ENCODE measurements around the gene SLIT1.

The SLIT1 gene

GRCh38 chr10:97100657-97101056, 85.1 kb downstream of the SLIT1 start:
- no peak for DNase-seq
- Histone ChIP-seq H3K4me1 (ENCODE audit: control insufficient read depth, insufficient read depth, low read depth, low read length) (no peaks in the 10 kb centered on the region), H3K18ac (ENCODE audit: low read depth in 1 of 2, low read length in 2 of 2) (no peak overlapping the region), H3K36me3 (ENCODE audit: control insufficient read depth in 1 of 2, insufficient read depth in 2 of 2, low read depth in 1 of 2, low read length in 2 of 2) (no peaks in the 10 kb centered on the region), H3K23ac (ENCODE audit: low read length in 2 of 2) (no peak overlapping the region), H3K9me3 (ENCODE audit: control insufficient read depth, low read length) (no peaks in the 10 kb centered on the region), H4K8ac (ENCODE audit: low read length) (no peak overlapping the region), H2AK5ac (ENCODE audit: low read length, severe bottlenecking) (no peak overlapping the region), H3K4me3 (ENCODE audit: insufficient read depth in 1 of 2, low read depth in 1 of 2, low read length in 2 of 2) (no peak overlapping the region), H2BK5ac (ENCODE audit: low read depth, low read length, poor library complexity, severe bottlenecking) (no peak overlapping the region), H2AFZ (ENCODE audit: low read depth, low read length) (no peak overlapping the region), H3K4me2 (ENCODE audit: low read length, poor library complexity, severe bottlenecking) (no peak overlapping the region), H4K91ac (ENCODE audit: low read length) (no peak overlapping the region), H3K14ac (ENCODE audit: low read length in 2 of 2) (no peak overlapping the region), H3K9ac (ENCODE audit: low read length) (no peak overlapping the region), H2BK12ac (ENCODE audit: low read length in 2 of 2) (no peak overlapping the region), H3K27me3 (ENCODE audit: control insufficient read depth in 1 of 2, insufficient read depth in 1 of 2, low read length in 2 of 2) (peaks cover 70 to 75% of the 10 kb centered on the region in 2 experiments), H2BK15ac (ENCODE audit: low read depth, poor library complexity, severe bottlenecking) (no peak overlapping the region), H3K27ac (ENCODE audit: low read length, poor library complexity, severe bottlenecking) (no peak overlapping the region), H3K4ac (ENCODE audit: low read depth in 1 of 2, low read length in 2 of 2) (no peak overlapping the region), H2BK120ac (ENCODE audit: low read depth, low read length) (no peak overlapping the region), H3K79me1 (replicated peaks; ENCODE audit: low read length, poor library complexity, severe bottlenecking) (no peaks in the 10 kb centered on the region)
- 81% methylated on average over 9 of the region's 9 CpGs for WGBS

- WGBS = 79% methylated on average over 4 of the region's 5 CpGs
These were observed 85.9 kb downstream of the SLIT1 start for GRCh38 chr10:97099868-97100267.

GRCh38 chr10:97099089-97099488, 86.7 kb downstream of the SLIT1 start:
- H3K14ac ChIP-seq (ENCODE audit: low read length in 2 of 2) = no peak overlapping the region
- no peaks in the 10 kb centered on the region for H3K36me3 ChIP-seq (ENCODE audit: control insufficient read depth in 1 of 2, insufficient read depth in 2 of 2, low read depth in 1 of 2, low read length in 2 of 2)
- no peak overlapping the region for H3K4me2 ChIP-seq (ENCODE audit: low read length, poor library complexity, severe bottlenecking)
- no peak overlapping the region for H3K23ac ChIP-seq (ENCODE audit: low read length in 2 of 2)
- no peaks in the 10 kb centered on the region for H3K4me1 ChIP-seq (ENCODE audit: control insufficient read depth, insufficient read depth, low read depth, low read length)
- no peak overlapping the region for H2BK12ac ChIP-seq (ENCODE audit: low read length in 2 of 2)
- no peak overlapping the region for H2BK15ac ChIP-seq (ENCODE audit: low read depth, poor library complexity, severe bottlenecking)
- WGBS = 81% methylated on average over 8 of the region's 8 CpGs
- no peak overlapping the region for H2AFZ ChIP-seq (ENCODE audit: low read depth, low read length)
- DNase-seq = no peak
- H2AK5ac ChIP-seq (ENCODE audit: low read length, severe bottlenecking) = no peak overlapping the region
- no peak overlapping the region for H3K4me3 ChIP-seq (ENCODE audit: insufficient read depth in 1 of 2, low read depth in 1 of 2, low read length in 2 of 2)
- H2BK5ac ChIP-seq (ENCODE audit: low read depth, low read length, poor library complexity, severe bottlenecking) = no peak overlapping the region
- no peak overlapping the region for H4K91ac ChIP-seq (ENCODE audit: low read length)
- H3K27ac ChIP-seq (ENCODE audit: low read length, poor library complexity, severe bottlenecking) = no peak overlapping the region
- no peak overlapping the region for H3K9ac ChIP-seq (ENCODE audit: low read length)
- H3K4ac ChIP-seq (ENCODE audit: low read depth in 1 of 2, low read length in 2 of 2) = no peak overlapping the region
- no peaks in the 10 kb centered on the region for H3K79me1 ChIP-seq (replicated peaks; ENCODE audit: low read length, poor library complexity, severe bottlenecking)
- no peak overlapping the region for H2BK120ac ChIP-seq (ENCODE audit: low read depth, low read length)
- H3K18ac ChIP-seq (ENCODE audit: low read depth in 1 of 2, low read length in 2 of 2) = no peak overlapping the region
- H3K27me3 ChIP-seq (ENCODE audit: control insufficient read depth in 1 of 2, insufficient read depth in 1 of 2, low read length in 2 of 2) = peaks cover 67 to 74% of the 10 kb centered on the region in 2 experiments
- no peaks in the 10 kb centered on the region for H3K9me3 ChIP-seq (ENCODE audit: control insufficient read depth, low read length)
- H4K8ac ChIP-seq (ENCODE audit: low read length) = no peak overlapping the region

More at GRCh38 chr10:97099868-97100267, 85.9 kb downstream of the SLIT1 start:
- Histone ChIP-seq H2BK5ac (ENCODE audit: low read depth, low read length, poor library complexity, severe bottlenecking) (no peak overlapping the region), H3K27ac (ENCODE audit: low read length, poor library complexity, severe bottlenecking) (no peak overlapping the region), H2BK120ac (ENCODE audit: low read depth, low read length) (no peak overlapping the region), H3K4me2 (ENCODE audit: low read length, poor library complexity, severe bottlenecking) (no peak overlapping the region), H4K91ac (ENCODE audit: low read length) (no peak overlapping the region), H2AK5ac (ENCODE audit: low read length, severe bottlenecking) (no peak overlapping the region), H3K79me1 (replicated peaks; ENCODE audit: low read length, poor library complexity, severe bottlenecking) (no peaks in the 10 kb centered on the region), H3K18ac (ENCODE audit: low read depth in 1 of 2, low read length in 2 of 2) (no peak overlapping the region), H3K23ac (ENCODE audit: low read length in 2 of 2) (no peak overlapping the region), H3K4me1 (ENCODE audit: control insufficient read depth, insufficient read depth, low read depth, low read length) (no peaks in the 10 kb centered on the region), H3K36me3 (ENCODE audit: control insufficient read depth in 1 of 2, insufficient read depth in 2 of 2, low read depth in 1 of 2, low read length in 2 of 2) (no peaks in the 10 kb centered on the region), H3K9me3 (ENCODE audit: control insufficient read depth, low read length) (no peaks in the 10 kb centered on the region), H2AFZ (ENCODE audit: low read depth, low read length) (no peak overlapping the region), H3K27me3 (ENCODE audit: control insufficient read depth in 1 of 2, insufficient read depth in 1 of 2, low read length in 2 of 2) (peaks cover 70 to 75% of the 10 kb centered on the region in 2 experiments), H3K9ac (ENCODE audit: low read length) (no peak overlapping the region), H3K4ac (ENCODE audit: low read depth in 1 of 2, low read length in 2 of 2) (no peak overlapping the region), H2BK15ac (ENCODE audit: low read depth, poor library complexity, severe bottlenecking) (no peak overlapping the region), H4K8ac (ENCODE audit: low read length) (no peak overlapping the region), H3K14ac (ENCODE audit: low read length in 2 of 2) (no peak overlapping the region), H3K4me3 (ENCODE audit: insufficient read depth in 1 of 2, low read depth in 1 of 2, low read length in 2 of 2) (no peak overlapping the region), H2BK12ac (ENCODE audit: low read length in 2 of 2) (no peak overlapping the region)
- no peak for DNase-seq

- Histone ChIP-seq H2AK5ac (ENCODE audit: low read length, severe bottlenecking) (no peak overlapping the region), H4K91ac (ENCODE audit: low read length) (no peak overlapping the region), H3K27me3 (ENCODE audit: control insufficient read depth in 1 of 2, insufficient read depth in 1 of 2, low read length in 2 of 2) (peaks cover 76 to 81% of the 10 kb centered on the region in 2 experiments), H2BK12ac (ENCODE audit: low read length in 2 of 2) (no peak overlapping the region), H3K9ac (ENCODE audit: low read length) (no peak overlapping the region), H3K79me1 (replicated peaks; ENCODE audit: low read length, poor library complexity, severe bottlenecking) (no peaks in the 10 kb centered on the region), H2AFZ (ENCODE audit: low read depth, low read length) (no peak overlapping the region), H3K4me3 (ENCODE audit: insufficient read depth in 1 of 2, low read depth in 1 of 2, low read length in 2 of 2) (no peak overlapping the region), H3K9me3 (ENCODE audit: control insufficient read depth, low read length) (peaks cover 8% of the 10 kb centered on the region), H2BK120ac (ENCODE audit: low read depth, low read length) (no peak overlapping the region), H3K27ac (ENCODE audit: low read length, poor library complexity, severe bottlenecking) (no peak overlapping the region), H4K8ac (ENCODE audit: low read length) (no peak overlapping the region), H3K4me2 (ENCODE audit: low read length, poor library complexity, severe bottlenecking) (no peak overlapping the region), H3K36me3 (ENCODE audit: control insufficient read depth in 1 of 2, insufficient read depth in 2 of 2, low read depth in 1 of 2, low read length in 2 of 2) (no peaks in the 10 kb centered on the region), H3K18ac (ENCODE audit: low read depth in 1 of 2, low read length in 2 of 2) (no peak overlapping the region), H3K4me1 (ENCODE audit: control insufficient read depth, insufficient read depth, low read depth, low read length) (no peaks in the 10 kb centered on the region), H3K14ac (ENCODE audit: low read length in 2 of 2) (no peak overlapping the region), H3K23ac (ENCODE audit: low read length in 2 of 2) (no peak overlapping the region), H2BK15ac (ENCODE audit: low read depth, poor library complexity, severe bottlenecking) (no peak overlapping the region), H3K4ac (ENCODE audit: low read depth in 1 of 2, low read length in 2 of 2) (no peak overlapping the region), H2BK5ac (ENCODE audit: low read depth, low read length, poor library complexity, severe bottlenecking) (no peak overlapping the region)
- no peak for DNase-seq
- WGBS = 73% methylated on average over 2 of the region's 6 CpGs
These were observed 88.7 kb downstream of the SLIT1 start for GRCh38 chr10:97097084-97097433.

Data from mesenchymal stem cell (in vitro differentiated cells and primary cell).